A549 treated with RU486 at 1 μM for 4 hours (cell line): ENCODE results near the gene PPP1R7. TPM values are rescaled to one million over a fixed set of nuclear protein-coding genes. Genes with fewer than 3 reads are reported as not detected.

Source experiments
- total RNA-seq: library from RNA; stranded (reverse); fragments of 200-300 nt; extraction: Qiagen RNA extraction; gene quantifications from 5 replicates; pipeline ENCODE4 v1.2.3, GENCODE V29; 2022; ENCODE audit warnings: low read depth

Gene PPP1R7
- 54.1 to 72.3 TPM (median 66.4 TPM) in 5 replicates for total RNA-seq

GRCh38 chr2:241149925-241150659 is at the start of gene PPP1R7:
Gene PPP1R7 (plus strand): TSS chr2:241150467. CDS start chr2:241150496, 29 bp downstream.

GRCh38 chr2:241102239-241102803 is 47.9 kb upstream of the PPP1R7 start, which contains the start of gene MTERF4:
Gene MTERF4 (minus strand): TSS chr2:241102287. CDS start chr2:241102273, 14 bp downstream.

DNA sequence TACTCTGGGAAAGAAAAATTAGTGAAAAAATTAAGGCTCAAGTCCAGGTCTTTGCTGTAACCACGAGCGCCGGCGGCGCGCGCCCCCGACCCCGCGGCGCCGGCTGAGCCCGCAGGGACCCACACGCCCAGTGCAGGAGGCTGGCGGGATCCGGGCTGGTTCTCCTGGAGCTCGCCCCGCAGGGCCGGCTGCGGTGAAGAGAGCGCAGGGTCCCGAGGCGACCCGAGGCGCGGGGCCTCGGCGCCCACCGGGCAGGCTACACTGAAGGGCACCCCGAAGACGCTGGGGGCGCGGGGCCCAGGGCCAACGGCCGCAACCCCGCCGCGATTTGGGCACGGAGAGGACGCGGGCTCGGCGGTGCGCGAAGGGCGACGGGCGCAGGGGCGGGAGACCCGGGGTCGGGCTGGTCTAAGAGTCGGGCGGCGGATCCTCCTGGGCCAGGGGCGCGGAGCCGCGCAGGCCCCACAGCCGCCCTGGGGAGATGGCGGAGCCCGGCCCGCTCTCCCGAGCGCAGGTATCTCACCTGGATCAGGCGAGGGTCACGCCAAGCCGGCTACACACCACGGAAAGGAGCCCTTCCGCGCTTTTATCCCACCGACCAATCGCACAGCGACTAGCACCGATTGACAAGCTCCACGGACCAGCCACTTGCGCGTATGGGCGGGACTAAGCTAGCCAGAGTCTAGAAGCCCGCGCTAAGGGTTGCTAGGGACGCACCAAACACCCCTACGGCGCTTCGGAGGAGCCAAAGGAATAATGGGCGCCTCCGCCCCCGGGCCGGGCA is 1.2 kb upstream of the PPP1R7 start, which contains the start of gene PASK:
Gene PASK, minus strand, starts transcription at position 582 of the 784 bp plus-strand sequence. CDS start 6,440 bp downstream, outside the sequence.

GRCh38 chr2:241188361-241189092 is 38.3 kb downstream of the PPP1R7 start, which contains the start of gene ANO7:
Gene ANO7 (plus strand): TSS chr2:241188677. CDS start chr2:241190064, 1,387 bp downstream.

Other genes with a start within 250 kb of the PPP1R7 start
- gene CROCC2, start 244.1 kb upstream of the PPP1R7 start, total RNA-seq: not detected in 5 replicates
- 0.30 to 1.1 TPM (median 0.53 TPM) in 5 replicates for gene SNED1, start 151.8 kb upstream of the PPP1R7 start, total RNA-seq
- 22.5 to 24.5 TPM (median 23.1 TPM) in 5 replicates for gene MTERF4, start 48.2 kb upstream of the PPP1R7 start, total RNA-seq
- 6.3 to 8.6 TPM (median 6.9 TPM) in 5 replicates for gene PASK, start 995 bp upstream of the PPP1R7 start, total RNA-seq
- 1.7 to 2.7 TPM (median 1.9 TPM) in 5 replicates for gene ANO7, start 38.2 kb downstream of the PPP1R7 start, total RNA-seq
- 235 to 312 TPM (median 262 TPM) in 5 replicates for gene HDLBP, start 165.2 kb downstream of the PPP1R7 start, total RNA-seq
- 209 to 287 TPM (median 266 TPM) in 5 replicates for gene SEPTIN2, start 165.5 kb downstream of the PPP1R7 start, total RNA-seq
- 19.5 to 30.8 TPM (median 27.5 TPM) in 5 replicates for gene FARP2, start 205.8 kb downstream of the PPP1R7 start, total RNA-seq